Measurements from ENCODE around the gene VAV3.

The VAV3 gene

GRCh38 chr1:107829036-107829770 lies 135.8 kb downstream of the VAV3 start:
- DNase-seq, result no peak

- no peak for DNase-seq
These were observed 140.0 kb downstream of the VAV3 start for GRCh38 chr1:107824946-107825345.

GRCh38 chr1:107821340-107821739 lies 143.6 kb downstream of the VAV3 start:
- DNase-seq, result no peak

- no peak for DNase-seq
These were observed 144.2 kb downstream of the VAV3 start for GRCh38 chr1:107820801-107821200.

- no peak for DNase-seq
These were observed 147.0 kb downstream of the VAV3 start for GRCh38 chr1:107817935-107818334.

- DNase-seq, result no peak
These were observed 147.8 kb downstream of the VAV3 start for GRCh38 chr1:107817206-107817605.

- DNase-seq, result no peak
These were observed 154.6 kb downstream of the VAV3 start for GRCh38 chr1:107810291-107810951.

- no peak for DNase-seq
These were observed 157.1 kb downstream of the VAV3 start for GRCh38 chr1:107807855-107808254.

- DNase-seq, result no peak
These were observed 157.6 kb downstream of the VAV3 start for GRCh38 chr1:107807405-107807804.

GRCh38 chr1:107806902-107807301 lies 158.1 kb downstream of the VAV3 start:
- no peak for DNase-seq

- DNase-seq, result no peak
These were observed 160.2 kb downstream of the VAV3 start for GRCh38 chr1:107804741-107805140.

- no peak for DNase-seq
These were observed 160.8 kb downstream of the VAV3 start for GRCh38 chr1:107804134-107804533.

GRCh38 chr1:107803579-107803978 lies 161.4 kb downstream of the VAV3 start:
- DNase-seq, result no peak

GRCh38 chr1:107802654-107803053 lies 162.3 kb downstream of the VAV3 start:
- no peak for DNase-seq

GRCh38 chr1:107795994-107796393 lies 169.0 kb downstream of the VAV3 start:
- no peak for DNase-seq

GRCh38 chr1:107795441-107795840 lies 169.5 kb downstream of the VAV3 start:
- no peak for DNase-seq

GRCh38 chr1:107794571-107794970 lies 170.4 kb downstream of the VAV3 start:
- no peak for DNase-seq

- DNase-seq, result no peak
These were observed 171.0 kb downstream of the VAV3 start for GRCh38 chr1:107793896-107794453.

GRCh38 chr1:107791348-107791747 lies 173.6 kb downstream of the VAV3 start:
- DNase-seq, result no peak

GRCh38 chr1:107789817-107790524 lies 175.0 kb downstream of the VAV3 start:
- DNase-seq, result no peak

- DNase-seq, result no peak
These were observed 176.5 kb downstream of the VAV3 start for GRCh38 chr1:107788206-107789202.

- no peak for DNase-seq
These were observed 177.7 kb downstream of the VAV3 start for GRCh38 chr1:107787299-107787698.
